Measurements from ENCODE around the gene KRT13. TPM values are rescaled to one million over a fixed set of nuclear protein-coding genes. Genes with fewer than 3 reads are reported as not detected.

Gene KRT13
- total and polyA plus RNA-seq, 11 donors = 0.31 to 4.1 TPM; not detected in 9

DNA sequence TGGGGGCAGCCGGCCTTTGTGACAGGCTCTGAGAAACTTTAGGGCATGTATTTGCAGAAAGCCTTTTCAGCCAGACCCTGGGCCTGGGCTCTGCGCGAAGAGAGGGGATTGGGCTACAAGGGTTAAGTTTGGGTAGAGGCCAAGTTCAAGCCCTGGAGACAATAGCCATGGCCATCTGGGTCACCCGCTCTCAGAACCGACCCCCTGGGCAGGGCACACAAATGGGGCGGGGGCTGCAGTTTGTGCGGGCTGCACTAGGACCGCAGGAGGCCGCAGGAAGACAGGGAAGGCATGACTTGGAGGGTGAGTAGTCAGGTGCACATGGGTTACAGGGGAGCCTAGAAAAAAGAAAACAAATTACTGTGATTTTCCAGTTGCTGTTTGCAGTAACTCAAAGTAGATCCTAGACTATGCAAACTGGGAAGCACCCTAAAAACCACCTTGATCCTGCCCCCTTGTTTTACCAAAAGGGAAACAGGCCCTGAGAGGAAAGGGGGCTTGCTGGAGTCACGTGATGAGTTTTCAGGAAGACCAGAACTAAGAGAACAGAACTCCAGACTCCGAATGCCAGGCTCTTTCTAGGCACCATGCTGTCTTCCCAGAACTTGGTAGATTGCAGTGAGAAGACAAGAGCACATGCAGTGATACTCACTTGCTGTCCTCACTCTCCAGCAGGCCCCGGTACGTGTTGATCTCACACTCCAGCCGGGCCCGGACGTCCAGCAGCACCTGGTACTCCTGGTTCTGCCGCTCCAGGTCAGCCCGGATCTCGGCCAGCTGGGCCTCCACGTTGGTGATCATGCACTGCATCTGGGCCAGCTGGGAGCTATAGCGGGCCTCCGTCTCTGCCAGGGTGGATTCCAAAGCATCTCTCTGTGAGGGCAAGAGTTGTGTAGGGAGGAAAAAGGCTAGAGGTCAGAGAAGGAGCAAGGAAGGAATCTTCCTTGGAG is 28.3 kb downstream of the KRT13 start:
- WGBS, 4 donors = 85 to 89% (median 88%) methylated on average over 22 of the region's 22 CpGs

GRCh38 chr17:41475421-41475820 is 30.0 kb downstream of the KRT13 start:
- no peak for DNase-seq
- Histone ChIP-seq H3K27me3 (no peaks in the 10 kb centered on the region), H3K4me1 (peaks cover 0 to 8% (median 0%) of the 10 kb centered on the region in 12 donors), H3K9me3 (peaks cover 0 to 18% (median 3%) of the 10 kb centered on the region in 12 donors), H3K4me3 (no peak overlapping the region), H3K36me3 (no peaks in the 10 kb centered on the region), H3K27ac (peak overlapping the region in 1 of 12 donors; percentile 24)
- TF ChIP-seq CTCF (IDR thresholded peaks at IDR 0.05) = no peak
- TF ChIP-seq POLR2A (IDR thresholded peaks at IDR 0.05) = no peak
- WGBS, 4 donors = 89 to 97% (median 95%) methylated on average over 4 of the region's 4 CpGs
- peak in 1 of 4 donors; percentile 13 for ATAC-seq
- intact Hi-C loops (cut with DNase I) = no loop called here

More for the DNA sequence above, 28.3 kb downstream of the KRT13 start:
- H3K4me3 ChIP-seq = no peak overlapping the region
- TF ChIP-seq POLR2A (IDR thresholded peaks at IDR 0.05) (no peak), CTCF (IDR thresholded peaks at IDR 0.05) (no peak)
- DNase-seq (no peak), ATAC-seq (no peak)
- H3K27ac ChIP-seq = no peak overlapping the region
- intact Hi-C loops (cut with DNase I) = no loop called here
- H3K4me1 ChIP-seq = peaks cover 0 to 8% (median 0%) of the 10 kb centered on the region in 12 donors
- no peaks in the 10 kb centered on the region for H3K27me3 ChIP-seq
- no peaks in the 10 kb centered on the region for H3K36me3 ChIP-seq
- H3K9me3 ChIP-seq = peaks cover 0 to 4% (median 0%) of the 10 kb centered on the region in 12 donors

GRCh38 chr17:41474863-41475262 is 30.5 kb downstream of the KRT13 start:
- Histone ChIP-seq H3K4me1 (peaks cover 0 to 8% (median 0%) of the 10 kb centered on the region in 12 donors), H3K36me3 (no peaks in the 10 kb centered on the region), H3K9me3 (peaks cover 0 to 18% (median 3%) of the 10 kb centered on the region in 12 donors), H3K4me3 (no peak overlapping the region), H3K27ac (peak overlapping the region in 2 of 12 donors; percentile 5 to 24), H3K27me3 (no peaks in the 10 kb centered on the region)
- DNase-seq = peak in 3 of 5 donors; percentile 32 to 57 (median 46)
- 39 to 48% (median 45%) methylated on average over 8 of the region's 8 CpGs for WGBS, 4 donors
- intact Hi-C loops (cut with DNase I) = no loop called here
- TF ChIP-seq POLR2A (IDR thresholded peaks at IDR 0.05) = no peak
- TF ChIP-seq CTCF (IDR thresholded peaks at IDR 0.05) = no peak
- peak; percentile 42 to 93 (median 84) for ATAC-seq

DNA sequence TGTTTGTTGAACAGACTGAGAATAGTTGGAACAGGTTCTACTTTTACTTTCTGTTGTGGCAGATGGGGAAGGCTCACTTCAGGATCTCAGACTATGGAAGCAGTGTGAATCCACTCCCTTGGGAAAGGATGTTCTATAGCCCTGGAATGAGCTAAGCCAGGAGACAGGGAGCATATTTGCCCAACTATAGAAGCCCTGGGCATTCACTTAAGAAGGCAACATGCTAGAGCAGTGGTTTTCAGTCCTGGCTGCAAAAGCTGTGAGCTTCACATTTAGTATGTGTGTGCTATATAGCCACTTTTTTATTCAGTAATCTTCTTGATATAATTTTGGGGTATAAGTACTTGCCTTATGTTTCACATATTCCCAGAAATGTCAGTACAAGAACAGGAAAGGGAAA is 37.1 kb downstream of the KRT13 start:
- no peak overlapping the region for H3K27ac ChIP-seq
- no peak for ATAC-seq
- H3K27me3 ChIP-seq = peaks cover 0 to 8% (median 0%) of the 10 kb centered on the region in 9 donors
- intact Hi-C loops (cut with DNase I) = loop anchor here in 1 of 10 donors (10.0 kb wide), 1 partner anchor 164 kb away; the partner anchor contains the start of genes KRTAP16-1 and KRTAP29-1
- no peaks in the 10 kb centered on the region for H3K36me3 ChIP-seq
- H3K4me1 ChIP-seq = peaks cover 0 to 11% (median 3%) of the 10 kb centered on the region in 12 donors
- no peak for DNase-seq
- H3K9me3 ChIP-seq = peaks cover 0 to 31% (median 6%) of the 10 kb centered on the region in 12 donors
- TF ChIP-seq POLR2A (IDR thresholded peaks at IDR 0.05) = no peak
- TF ChIP-seq CTCF (IDR thresholded peaks at IDR 0.05) = no peak
- no peak overlapping the region for H3K4me3 ChIP-seq

All from heart left ventricle (tissue), 16 donors.